Sigmoid colon (tissue), 7 donors: ENCODE measurements around the gene PAWR. TPM values are rescaled to one million over a fixed set of nuclear protein-coding genes. Genes with fewer than 3 reads are reported as not detected.
"Not testable (repeated sequence)": the region's sequence is repeated elsewhere in the genome, so short reads cannot be mapped to it uniquely, and the experiment has no call there.

ENCODE experiments used
- DNase-seq: peaks from one replicate; pipeline ENCODE4 v3.0.0-alpha.2; 2019
- H3K27ac ChIP-seq, 4 donors: fragments of 200-600 bp; sonication (generic); one replicate each; pipeline ENCODE4 v1.5.1; 2016 to 2019; ENCODE audit warnings: mild to moderate bottlenecking in 1 of 4
- H3K27me3 ChIP-seq, 3 donors: fragments of 200-600 bp; sonication (generic); one replicate each; pipeline ENCODE4 v1.5.1; 2019; ENCODE audit warnings: mild to moderate bottlenecking in 1 of 3
- H3K36me3 ChIP-seq, 4 donors: fragments of 200-600 bp; sonication (generic); one replicate each; pipeline ENCODE4 v1.5.1; 2016 to 2019
- H3K4me1 ChIP-seq, 4 donors: fragments of 200-600 bp; sonication (generic); one replicate each; pipeline ENCODE4 v1.5.1; 2017 to 2019
- H3K4me3 ChIP-seq, 4 donors: fragments of 200-600 bp; sonication (generic); one replicate each; pipeline ENCODE4 v1.5.1; 2017 to 2019; ENCODE audit warnings: mild to moderate bottlenecking in 2 of 4, moderate library complexity in 1 of 4
- H3K9me3 ChIP-seq, 4 donors: fragments of 200-600 bp in 3 of 4; sonication (generic) in 3 of 4; one replicate each; pipeline versions ENCODE4 v1.5.1 to v1.6.1; 2013 to 2019
- EP300 ChIP-seq, 4 donors: sonication (generic); formaldehyde crosslinking; IDR thresholded peaks; one replicate each; pipeline ENCODE4 v1.6.1; 2017; ENCODE audit warnings: antibody characterized with exemption in 4 of 4
- POLR2A ChIP-seq, 2 donors: fragments of 450-650 bp; IDR thresholded peaks; one replicate each; pipeline ENCODE4 v1.6.1; 2016; ENCODE audit warnings: antibody characterized with exemption in 2 of 2, mild to moderate bottlenecking in 2 of 2, moderate library complexity in 2 of 2
- POLR2AphosphoS5 ChIP-seq, 4 donors: sonication (generic); formaldehyde crosslinking; IDR thresholded peaks; one replicate each; pipeline ENCODE4 v1.6.1; 2017; ENCODE audit warnings: antibody characterized with exemption in 4 of 4
- WGBS, 2 donors: extraction: QIAGEN DNeasy Blood & Tissue Kit; methylation state at CpG; one replicate each; pipeline ENCODE4 v1.1.7; 2013; 5-methylcytosine and 5-hydroxymethylcytosine counted together
- intact Hi-C: fragments of 100-400 bp; cut with DNase I; formaldehyde crosslinking; loops from one replicate; pipeline ENCODE4 v1.15.1; 2023
- polyA plus RNA-seq, 3 donors: library from polyadenylated mRNA; stranded (reverse); fragments of 200-250 nt; gene quantifications; one replicate each; pipeline ENCODE4 v1.2.3, GENCODE V29; 2013
- total RNA-seq, 4 donors: library from RNA; depleted of rRNA; stranded (reverse); fragments of >200 nt; gene quantifications; one replicate each; pipeline ENCODE4 v1.1.0, GENCODE V29; 2016
- TF ChIP-seq, protein P1 (sequence below), 4 experiments: fragments of 450-650 bp in 3 of 4; fragments of 200-600 bp in 1 of 4; IDR thresholded peaks; one replicate each; pipeline ENCODE4 v1.5.1; 2016 to 2019; ENCODE audit warnings: antibody characterized with exemption in 4 of 4, mild to moderate bottlenecking in 3 of 4, moderate library complexity in 2 of 4
- donor health status: healthy with polysubstance abuse.
- donor health status: Bipolar disorder and iron deficiency.
- donor health status: healthy.

The PAWR gene
- total and polyA plus RNA-seq, 7 donors: 7.8 to 53.5 (median 24.5) TPM

DNA sequence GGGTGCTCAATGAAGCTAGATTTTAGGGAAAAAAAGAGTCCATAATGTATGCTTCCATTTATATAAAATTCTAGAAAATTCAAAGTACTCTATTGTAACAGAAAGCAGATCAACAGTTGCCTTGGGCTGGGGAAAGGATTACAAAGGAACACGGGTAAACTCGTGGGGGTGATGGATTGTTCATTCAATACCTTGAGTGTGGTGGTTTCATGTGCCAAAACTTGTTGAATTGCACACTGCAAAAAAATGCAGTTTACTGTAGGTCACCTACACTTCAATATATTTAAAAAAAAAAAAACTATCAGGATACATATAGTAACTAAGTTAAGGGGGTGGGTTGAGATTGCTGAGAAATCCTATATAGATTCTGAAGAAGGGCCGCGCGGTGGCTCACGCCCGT, 33.6 kb downstream of the PAWR start:
- DNase-seq: no peak
- no peak overlapping the region for H3K4me3 ChIP-seq
- TF ChIP-seq, protein P1, sequence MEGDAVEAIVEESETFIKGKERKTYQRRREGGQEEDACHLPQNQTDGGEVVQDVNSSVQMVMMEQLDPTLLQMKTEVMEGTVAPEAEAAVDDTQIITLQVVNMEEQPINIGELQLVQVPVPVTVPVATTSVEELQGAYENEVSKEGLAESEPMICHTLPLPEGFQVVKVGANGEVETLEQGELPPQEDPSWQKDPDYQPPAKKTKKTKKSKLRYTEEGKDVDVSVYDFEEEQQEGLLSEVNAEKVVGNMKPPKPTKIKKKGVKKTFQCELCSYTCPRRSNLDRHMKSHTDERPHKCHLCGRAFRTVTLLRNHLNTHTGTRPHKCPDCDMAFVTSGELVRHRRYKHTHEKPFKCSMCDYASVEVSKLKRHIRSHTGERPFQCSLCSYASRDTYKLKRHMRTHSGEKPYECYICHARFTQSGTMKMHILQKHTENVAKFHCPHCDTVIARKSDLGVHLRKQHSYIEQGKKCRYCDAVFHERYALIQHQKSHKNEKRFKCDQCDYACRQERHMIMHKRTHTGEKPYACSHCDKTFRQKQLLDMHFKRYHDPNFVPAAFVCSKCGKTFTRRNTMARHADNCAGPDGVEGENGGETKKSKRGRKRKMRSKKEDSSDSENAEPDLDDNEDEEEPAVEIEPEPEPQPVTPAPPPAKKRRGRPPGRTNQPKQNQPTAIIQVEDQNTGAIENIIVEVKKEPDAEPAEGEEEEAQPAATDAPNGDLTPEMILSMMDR (IDR thresholded peaks at IDR 0.05): no peak
- TF ChIP-seq POLR2A (IDR thresholded peaks at IDR 0.05) (no peak), EP300 (IDR thresholded peaks at IDR 0.05) (no peak), POLR2AphosphoS5 (IDR thresholded peaks at IDR 0.05) (no peak)
- H3K27me3 ChIP-seq: no peaks in the 10 kb centered on the region
- H3K4me1 ChIP-seq: peaks cover 0 to 16% (median 11%) of the 10 kb centered on the region in 4 donors
- WGBS, 2 donors: 95 to 97% methylated on average over 7 of the region's 7 CpGs
- intact Hi-C loops: no loop called here
- no peak overlapping the region for H3K27ac ChIP-seq
- H3K9me3 ChIP-seq: no peaks in the 10 kb centered on the region
- H3K36me3 ChIP-seq: no peaks in the 10 kb centered on the region

DNA sequence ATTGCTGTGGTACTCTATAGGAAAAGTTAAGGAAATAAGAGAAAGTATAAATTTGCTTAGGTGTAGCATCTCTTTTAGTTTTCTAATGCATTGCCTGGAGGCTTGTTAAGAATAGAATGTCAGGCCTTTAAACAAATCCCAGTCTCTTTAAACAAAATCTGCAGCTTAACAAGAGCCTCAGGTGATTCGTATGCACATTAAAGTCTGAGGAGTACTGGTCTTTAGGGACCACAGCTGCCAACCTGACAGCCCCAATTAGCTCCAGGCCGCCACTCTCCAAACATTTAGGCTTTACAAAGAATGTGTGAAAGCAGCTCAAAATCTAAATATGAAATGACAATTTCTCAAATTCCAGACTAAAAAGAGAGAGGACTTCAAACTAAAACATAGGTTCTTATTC, 35.7 kb downstream of the PAWR start:
- H3K4me3 ChIP-seq: no peak overlapping the region
- TF ChIP-seq POLR2A (IDR thresholded peaks at IDR 0.05) (no peak), POLR2AphosphoS5 (IDR thresholded peaks at IDR 0.05) (no peak), EP300 (IDR thresholded peaks at IDR 0.05) (no peak)
- TF ChIP-seq, protein P1 (IDR thresholded peaks at IDR 0.05): no peak
- no peak overlapping the region for H3K27ac ChIP-seq
- no peak for DNase-seq
- H3K27me3 ChIP-seq: no peaks in the 10 kb centered on the region
- H3K9me3 ChIP-seq: no peaks in the 10 kb centered on the region
- peaks cover 0 to 11% (median 5%) of the 10 kb centered on the region in 4 donors for H3K4me1 ChIP-seq
- intact Hi-C loops: no loop called here
- no peaks in the 10 kb centered on the region for H3K36me3 ChIP-seq
- WGBS, 2 donors: 85 to 92% methylated on average over 2 of the region's 2 CpGs

DNA sequence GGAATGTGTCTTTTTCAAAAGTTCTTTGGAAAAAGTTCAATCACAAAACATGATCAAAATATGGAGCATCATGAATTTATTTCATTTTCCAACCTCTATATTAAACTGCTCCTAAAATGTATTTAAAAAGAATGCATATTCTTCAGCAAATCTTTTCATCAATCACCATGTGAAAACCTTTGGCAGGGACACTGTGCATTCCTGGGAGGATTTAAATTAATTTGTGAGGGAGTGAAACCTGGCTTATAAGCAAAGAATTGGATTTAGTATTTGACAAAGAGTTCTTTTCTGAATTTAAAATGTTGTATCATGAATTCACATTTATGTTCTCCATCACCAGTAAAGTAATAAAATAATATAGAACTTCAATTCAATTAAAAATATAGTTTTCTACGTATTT, 38.2 kb downstream of the PAWR start:
- Histone ChIP-seq H3K9me3 (no peaks in the 10 kb centered on the region), H3K27me3 (no peaks in the 10 kb centered on the region), H3K4me1 (no peaks in the 10 kb centered on the region), H3K27ac (no peak overlapping the region), H3K4me3 (no peak overlapping the region), H3K36me3 (no peaks in the 10 kb centered on the region)
- 68 to 90% methylated on average over 1 of the region's 1 CpG for WGBS, 2 donors
- intact Hi-C loops: no loop called here
- TF ChIP-seq POLR2A (IDR thresholded peaks at IDR 0.05) (no peak), POLR2AphosphoS5 (IDR thresholded peaks at IDR 0.05) (no peak), EP300 (IDR thresholded peaks at IDR 0.05) (no peak)
- TF ChIP-seq, protein P1 (IDR thresholded peaks at IDR 0.05): no peak
- DNase-seq: no peak

DNA sequence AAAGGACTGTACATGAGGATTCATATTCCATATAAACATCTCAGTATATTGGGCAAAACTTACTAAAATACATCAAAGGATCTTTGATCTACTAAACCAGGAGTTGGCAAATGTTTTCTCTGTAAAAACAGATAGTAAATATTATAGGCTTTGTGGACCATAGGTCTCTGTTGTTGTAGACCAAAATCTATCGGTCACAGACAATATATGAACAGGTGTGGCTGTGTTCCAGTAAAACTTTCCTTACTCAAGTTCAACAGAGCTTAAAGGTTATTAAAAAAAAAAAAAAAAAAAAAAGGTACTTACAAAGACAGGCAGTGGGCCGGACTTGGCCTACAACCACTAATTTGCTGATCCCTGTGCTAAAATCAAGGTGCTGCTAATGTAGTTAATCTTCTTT, 40.3 kb downstream of the PAWR start:
- Histone ChIP-seq H3K27ac (no peak overlapping the region), H3K4me3 (no peak overlapping the region), H3K9me3 (no peaks in the 10 kb centered on the region), H3K36me3 (no peaks in the 10 kb centered on the region), H3K4me1 (no peaks in the 10 kb centered on the region), H3K27me3 (no peaks in the 10 kb centered on the region)
- WGBS, 2 donors: 12 to 67% methylated on average over 2 of the region's 2 CpGs
- intact Hi-C loops: no loop called here
- no peak for DNase-seq
- no peak for TF ChIP-seq EP300 (IDR thresholded peaks at IDR 0.05)
- no peak for TF ChIP-seq POLR2A (IDR thresholded peaks at IDR 0.05)

DNA sequence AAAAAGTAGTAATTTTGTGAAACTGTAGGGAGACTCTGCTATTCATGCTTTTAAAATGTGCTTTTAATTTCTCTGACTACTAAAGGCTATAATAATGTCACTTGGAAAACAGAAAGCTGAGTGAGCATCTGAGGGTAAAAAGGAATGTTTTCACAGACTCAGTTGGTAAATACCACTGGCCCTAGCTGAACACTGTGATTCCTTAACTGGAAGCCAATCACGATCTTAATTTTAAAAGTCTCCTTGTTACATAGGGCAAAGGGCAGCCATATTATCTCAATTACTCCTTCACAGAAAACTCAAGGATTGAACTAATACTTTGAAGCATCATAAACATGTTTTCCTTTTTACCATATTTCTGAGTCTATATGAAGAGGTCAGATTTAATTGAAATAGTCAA, 41.9 kb downstream of the PAWR start:
- no peaks in the 10 kb centered on the region for H3K36me3 ChIP-seq
- no peak overlapping the region for H3K4me3 ChIP-seq
- H3K9me3 ChIP-seq: no peaks in the 10 kb centered on the region
- no peak for TF ChIP-seq POLR2A (IDR thresholded peaks at IDR 0.05)
- TF ChIP-seq EP300 (IDR thresholded peaks at IDR 0.05): no peak
- TF ChIP-seq POLR2AphosphoS5 (IDR thresholded peaks at IDR 0.05): no peak
- TF ChIP-seq, protein P1 (IDR thresholded peaks at IDR 0.05): no peak
- H3K27ac ChIP-seq: no peak overlapping the region
- WGBS, 2 donors: 18 to 63% methylated on average over 1 of the region's 1 CpG
- DNase-seq: no peak
- intact Hi-C loops: no loop called here
- no peaks in the 10 kb centered on the region for H3K27me3 ChIP-seq
- peaks cover 0 to 7% (median 0%) of the 10 kb centered on the region in 4 donors for H3K4me1 ChIP-seq

DNA sequence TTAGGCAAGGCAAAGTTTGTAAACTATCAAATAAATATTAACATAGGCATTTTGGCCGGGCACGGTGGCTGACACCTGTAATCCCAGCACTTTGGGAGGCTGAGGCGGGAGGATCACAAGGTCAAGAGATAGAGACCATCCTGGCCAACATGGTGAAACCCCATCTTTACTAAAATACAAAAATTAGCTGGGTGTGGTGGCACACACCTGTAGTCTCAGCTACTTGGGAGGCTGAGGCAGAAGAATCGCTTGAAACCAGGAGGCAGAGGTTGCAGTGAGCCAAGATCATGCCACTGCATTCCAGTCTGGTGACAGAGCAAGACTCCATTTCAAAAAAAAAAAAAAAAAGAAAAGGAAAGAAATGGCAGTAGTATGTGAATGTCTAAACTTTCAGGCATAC, 43.9 kb downstream of the PAWR start:
- H3K4me3 ChIP-seq, H3K9me3 ChIP-seq, H3K27me3 ChIP-seq, intact Hi-C loops, DNase-seq, H3K27ac ChIP-seq, H3K36me3 ChIP-seq: not testable (repeated sequence)
- H3K4me1 ChIP-seq: peaks cover 0 to 15% (median 0%) of the 10 kb centered on the region in 4 donors
- 96 to 99% methylated on average over 4 of the region's 4 CpGs for WGBS, 2 donors
